Measurements from ENCODE around the gene PASD1.

GRCh38 chrX:151624677-151625076, 61.2 kb downstream of the PASD1 start:
- TF ChIP-seq EZH2phosphoT487 (IDR thresholded peaks at IDR 0.05; ENCODE audit: borderline replicate concordance, low read depth) (no peak), FOXM1 (IDR thresholded peaks at IDR 0.05; ENCODE audit: low read depth) (no peak), CTCF (IDR thresholded peaks at IDR 0.05) (no peak), NFIC (IDR thresholded peaks at IDR 0.05; ENCODE audit: borderline replicate concordance) (no peak), POLR2AphosphoS5 (IDR thresholded peaks at IDR 0.05; ENCODE audit: low read depth, low read length) (no peak), YY1 (IDR thresholded peaks at IDR 0.05; ENCODE audit: low read depth) (no peak), RAD21 (IDR thresholded peaks at IDR 0.05; ENCODE audit: low read length) (no peak), EP300 (IDR thresholded peaks at IDR 0.05; ENCODE audit: borderline replicate concordance in 1 of 2, low read depth in 1 of 2, low read length in 1 of 2) (no peak), GABPA (IDR thresholded peaks at IDR 0.05; ENCODE audit: low read depth) (no peak)

Measured in SK-N-SH (cell line).